IMR-90 (cell line): ENCODE measurements around the gene EXOC6B. TPM values are rescaled to one million over a fixed set of nuclear protein-coding genes. Genes with fewer than 3 reads are reported as not detected.

Experiments
- ATAC-seq: fragments of 200-7000 bp; cut with Tn5 transposase; 2 replicates; pipeline ENCODE4 v1.9.1; 2020; ENCODE audit warnings: low read depth, mild to moderate bottlenecking, moderate library complexity
- BruUV-seq: library from RNA; stranded (reverse); fragments of 400-500 nt; replicated peaks from 2 replicates; lab custom pipeline; 2021; lab: Mats Ljungman, UMichigan
- CTCF ChIA-PET: fragments of 300-600 bp; formaldehyde crosslinking; extraction: SDS; loops from one replicate; lab custom pipeline; 2021; ENCODE audit warnings: antibody characterized with exemption; lab: Yijun Ruan, JAX
- POLR2A ChIA-PET: fragments of 300-600 bp; sonication (Branson Sonifier 250); formaldehyde crosslinking; loops from one replicate; lab custom pipeline; 2022; ENCODE audit warnings: antibody characterized with exemption; ENCODE audit not compliant: unreplicated experiment; lab: Charles Lee
- DNase-seq: peaks from one replicate; pipeline ENCODE4 v3.0.0; 2013
- H2AFZ ChIP-seq: replicated peaks from 2 replicates; pipeline ENCODE3; 2013; ENCODE audit warnings: low read length, mild to moderate bottlenecking; ENCODE audit not compliant: poor library complexity
- H2AK5ac ChIP-seq: 2 replicates; pipeline ENCODE4 v1.6.1; 2013; ENCODE audit warnings: low read depth, low read length, inconsistent platforms
- H2AK9ac ChIP-seq: replicated peaks from 2 replicates; pipeline ENCODE3; 2013; ENCODE audit warnings: mild to moderate bottlenecking, low read depth, low read length, moderate library complexity; ENCODE audit not compliant: poor library complexity
- H2BK120ac ChIP-seq: 2 replicates; pipeline ENCODE4 v1.6.1; 2013; ENCODE audit warnings: low read depth, low read length, inconsistent platforms
- H2BK15ac ChIP-seq: 3 replicates; pipeline ENCODE4 v1.6.1; 2013; ENCODE audit warnings: low read depth, low read length, inconsistent platforms
- H2BK20ac ChIP-seq: 2 replicates; pipeline ENCODE4 v1.6.1; 2013; ENCODE audit warnings: low read depth, mild to moderate bottlenecking, inconsistent platforms, low read length, moderate library complexity
- H2BK5ac ChIP-seq: 2 replicates; pipeline ENCODE4 v1.6.1; 2013; ENCODE audit warnings: mild to moderate bottlenecking, low read depth, low read length, inconsistent platforms; ENCODE audit not compliant: poor library complexity, severe bottlenecking
- H3K14ac ChIP-seq: replicated peaks from 2 replicates; pipeline ENCODE4 v1.6.1; 2013; ENCODE audit warnings: low read depth, low read length, inconsistent platforms
- H3K18ac ChIP-seq: 2 replicates; pipeline ENCODE4 v1.6.1; 2013; ENCODE audit warnings: low read depth, low read length, control low read depth
- H3K23ac ChIP-seq: 2 replicates; pipeline ENCODE4 v1.6.1; 2013; ENCODE audit warnings: low read depth, low read length, inconsistent platforms
- H3K27ac ChIP-seq: 2 replicates; pipeline ENCODE4 v1.5.1; 2013; ENCODE audit warnings: mild to moderate bottlenecking, control low read depth, low read length; ENCODE audit not compliant: insufficient read depth
- H3K27me3 ChIP-seq: 2 replicates; pipeline ENCODE4 v1.6.1; 2013; ENCODE audit warnings: low read length; ENCODE audit not compliant: control insufficient read depth, insufficient read depth
- H3K36me3 ChIP-seq: 2 replicates; pipeline ENCODE4 v1.6.1; 2013; ENCODE audit warnings: low read length, mixed read lengths; ENCODE audit not compliant: control insufficient read depth, insufficient read depth
- H3K4ac ChIP-seq: 2 replicates; pipeline ENCODE4 v1.6.1; 2013; ENCODE audit warnings: low read depth, low read length, inconsistent platforms
- H3K4me1 ChIP-seq: 2 replicates; pipeline ENCODE4 v1.6.1; 2013; ENCODE audit warnings: low read length, mixed read lengths; ENCODE audit not compliant: control insufficient read depth, insufficient read depth
- H3K4me2 ChIP-seq: 2 replicates; pipeline ENCODE4 v1.6.1; 2013; ENCODE audit warnings: low read depth, mild to moderate bottlenecking, control low read depth, low read length, moderate library complexity
- H3K4me3 ChIP-seq: 2 replicates; pipeline ENCODE4 v1.5.1; 2013; ENCODE audit warnings: low read depth, mild to moderate bottlenecking, control low read depth, low read length, moderate library complexity; ENCODE audit not compliant: insufficient read depth
- H3K56ac ChIP-seq: 2 replicates; pipeline ENCODE4 v1.6.1; 2013; ENCODE audit warnings: low read length, inconsistent platforms; ENCODE audit not compliant: insufficient read depth; ENCODE audit errors: extremely low read depth
- H3K79me1 ChIP-seq, 2 experiments: 2 replicates each; pipeline ENCODE4 v1.6.1; 2013; ENCODE audit warnings: low read length in 2 of 2, inconsistent platforms in 1 of 2, low read depth in 1 of 2
- H3K9ac ChIP-seq: 2 replicates; pipeline ENCODE4 v1.6.1; 2013; ENCODE audit warnings: low read depth, low read length, control low read depth
- H3K9me1 ChIP-seq: 2 replicates; pipeline ENCODE4 v1.6.1; 2013; ENCODE audit warnings: low read length, inconsistent platforms; ENCODE audit not compliant: insufficient read depth
- H3K9me3 ChIP-seq: 2 replicates; pipeline ENCODE4 v1.6.1; 2013; ENCODE audit warnings: low read length; ENCODE audit not compliant: control insufficient read depth, insufficient read depth
- H4K20me1 ChIP-seq: 2 replicates; pipeline ENCODE4 v1.6.1; 2013; ENCODE audit warnings: low read length, inconsistent platforms; ENCODE audit not compliant: insufficient read depth
- H4K5ac ChIP-seq: 2 replicates; pipeline ENCODE4 v1.6.1; 2013; ENCODE audit warnings: mild to moderate bottlenecking, low read depth, low read length, control low read depth
- H4K8ac ChIP-seq, 2 experiments: 2 replicates each; pipeline ENCODE4 v1.6.1; 2013; ENCODE audit warnings: low read depth in 2 of 2, low read length in 2 of 2, control low read depth in 1 of 2, inconsistent platforms in 1 of 2
- H4K91ac ChIP-seq: 2 replicates; pipeline ENCODE4 v1.6.1; 2013; ENCODE audit warnings: low read depth, low read length, inconsistent platforms; ENCODE audit not compliant: insufficient read depth
- BHLHE40 ChIP-seq: fragments of 150-350 bp; IDR thresholded peaks from 2 replicates; pipeline ENCODE4 v1.6.1; 2016; ENCODE audit warnings: mild to moderate bottlenecking, low read depth, low read length
- CEBPB ChIP-seq: IDR thresholded peaks from 2 replicates; pipeline ENCODE4 v1.6.1; 2012; ENCODE audit warnings: low read depth, low read length, improper control_type of control experiment
- CHD1 ChIP-seq: IDR thresholded peaks from 2 replicates; pipeline ENCODE4 v1.6.1; 2012; ENCODE audit warnings: low read depth, low read length, improper control_type of control experiment
- CTCF ChIP-seq: conservative IDR thresholded peaks from 2 replicates; pipeline ENCODE4 v1.5.1; 2012; ENCODE audit warnings: mild to moderate bottlenecking, low read depth, low read length, improper control_type of control experiment
- FOS ChIP-seq: fragments of 150-350 bp; IDR thresholded peaks from 2 replicates; pipeline ENCODE4 v1.6.1; 2016; ENCODE audit warnings: low read depth, low read length
- MAFK ChIP-seq: IDR thresholded peaks from 2 replicates; pipeline ENCODE4 v1.6.1; 2012; ENCODE audit warnings: low read depth, low read length, improper control_type of control experiment
- MAZ ChIP-seq: IDR thresholded peaks from 2 replicates; pipeline ENCODE4 v1.6.1; 2012; ENCODE audit warnings: low read depth, mild to moderate bottlenecking, low read length, improper control_type of control experiment, moderate library complexity, borderline replicate concordance
- MXI1 ChIP-seq: IDR thresholded peaks from 2 replicates; pipeline ENCODE4 v1.6.1; 2012; ENCODE audit warnings: low read depth, mild to moderate bottlenecking, low read length, moderate library complexity, borderline replicate concordance
- NFE2L2 ChIP-seq: fragments of 150-350 bp; IDR thresholded peaks from 2 replicates; pipeline ENCODE4 v1.6.1; 2016; ENCODE audit warnings: low read depth, mild to moderate bottlenecking, low read length
- POLR2A ChIP-seq: IDR thresholded peaks from 2 replicates; pipeline ENCODE4 v1.6.1; 2012; ENCODE audit warnings: mild to moderate bottlenecking, low read depth, low read length
- RCOR1 ChIP-seq: IDR thresholded peaks from 2 replicates; pipeline ENCODE4 v1.6.1; 2012; ENCODE audit warnings: mild to moderate bottlenecking, low read length, improper control_type of control experiment; ENCODE audit not compliant: insufficient replicate concordance
- RFX5 ChIP-seq: IDR thresholded peaks from 2 replicates; pipeline ENCODE4 v1.8.0; 2012; ENCODE audit warnings: low read depth, mild to moderate bottlenecking, low read length, moderate library complexity
- SMC3 ChIP-seq: fragments of 150-350 bp; IDR thresholded peaks from 2 replicates; pipeline ENCODE4 v1.6.1; 2016; ENCODE audit warnings: low read depth, mild to moderate bottlenecking, antibody characterized with exemption, low read length, moderate library complexity
- WGBS, 2 experiments: methylation state at CpG; one replicate each; pipeline versions ENCODE4 v1.1.5 to v1.1.7; 2013; ENCODE audit warnings: missing lambda C conversion rate in 2 of 2; ENCODE audit not compliant: insufficient read length in 1 of 2; ENCODE audit errors: extremely low coverage in 2 of 2; 5-methylcytosine and 5-hydroxymethylcytosine counted together
- dilution Hi-C: fragments of 300-500 bp; cut with HindIII; formaldehyde crosslinking; loops from one replicate; pipeline ENCODE4 v1.14.3; 2018; ENCODE audit warnings: low sequenced_read_pairs; ENCODE audit not compliant: unreplicated experiment
- in situ Hi-C: fragments of 300-500 bp; cut with MboI; formaldehyde crosslinking; loops from 3 replicates; pipeline ENCODE4 v1.14.3; 2019; ENCODE audit warnings: low sequenced_read_pairs, inconsistent platforms, mixed read lengths
- intact Hi-C: fragments of 100-400 bp; cut with micrococcal nuclease; formaldehyde crosslinking; loops from 2 replicates; pipeline ENCODE4 v1.10.0; 2022
- polyA plus RNA-seq, 3 experiments: library from polyadenylated mRNA; depleted of rRNA; stranded (reverse); fragments of >200 nt; gene quantifications; 2 replicates each; pipeline ENCODE4 v1.2.3, GENCODE V29; 2012; ENCODE audit warnings: low replicate concordance in 1 of 3
- total RNA-seq: library from RNA; depleted of rRNA; stranded (reverse); fragments of >200 nt; gene quantifications from 2 replicates; pipeline ENCODE4 v1.2.3, GENCODE V29; 2012
- TF ChIP-seq, protein P1 (sequence below): fragments of 150-350 bp; IDR thresholded peaks from 2 replicates; pipeline ENCODE4 v1.6.1; 2017; ENCODE audit warnings: mild to moderate bottlenecking, antibody characterized with exemption, low read length, low read depth
- TF ChIP-seq, protein P2 (sequence below): fragments of 150-350 bp; IDR thresholded peaks from 2 replicates; pipeline ENCODE4 v1.6.1; 2016; ENCODE audit warnings: low read depth, mild to moderate bottlenecking, low read length, moderate library complexity, borderline replicate concordance

Gene EXOC6B
- total and polyA plus RNA-seq, 2 of the 4 experiments (the other 2 are of a cell fraction) = 10.2 to 29.4 TPM

DNA sequence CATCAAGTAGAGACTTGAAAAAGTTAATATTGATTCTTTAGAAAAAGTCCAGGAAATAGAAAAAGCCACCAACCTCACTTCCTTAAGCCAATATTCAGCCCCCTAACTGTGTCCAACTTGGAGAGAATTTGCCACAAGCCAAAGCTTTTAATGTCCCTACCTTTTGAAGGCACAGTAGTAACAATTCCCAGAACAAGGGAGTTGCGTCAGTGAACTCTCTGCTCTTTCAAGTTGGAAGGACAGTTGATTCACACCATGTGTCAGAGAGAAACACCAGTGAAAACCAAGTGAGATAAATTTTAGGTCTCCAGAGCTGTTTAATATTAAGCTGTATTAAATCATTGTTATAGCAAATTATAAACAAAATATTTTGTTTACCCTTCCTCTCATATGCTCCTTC, 66.1 kb downstream of the EXOC6B start:
- Histone ChIP-seq H3K4me2 (no peak overlapping the region), H3K4ac (no peak overlapping the region), H2AK5ac (no peak overlapping the region), H3K27me3 (no peaks in the 10 kb centered on the region), H4K20me1 (no peaks in the 10 kb centered on the region), H3K56ac (no peak overlapping the region), H4K8ac (no peak overlapping the region), H4K5ac (no peak overlapping the region), H3K9me3 (peaks cover 8% of the 10 kb centered on the region), H3K9me1 (no peaks in the 10 kb centered on the region), H3K18ac (no peak overlapping the region), H2BK5ac (no peak overlapping the region), H3K4me3 (no peak overlapping the region), H3K27ac (no peak overlapping the region), H2BK120ac (no peak overlapping the region), H3K9ac (no peak overlapping the region), H2AFZ (no peak overlapping the region), H2AK9ac (no peak overlapping the region), H2BK20ac (no peak overlapping the region), H2BK15ac (no peak overlapping the region), H3K36me3 (peaks cover 3% of the 10 kb centered on the region; the same call in 1 of the 2 replicates), H3K23ac (no peak overlapping the region), H4K91ac (no peak overlapping the region), H3K4me1 (peaks cover 4% of the 10 kb centered on the region), H3K79me1 (no peaks in the 10 kb centered on the region), H3K14ac (no peak overlapping the region)
- ChIA-PET POLR2A (no interaction called here), CTCF (interaction anchor here (0.5 to 0.7 kb wide), 2 partner anchors 100 to 836 kb away, joined by 3 to 4 read pairs; no protein-coding TSS in a partner anchor)
- no peak for DNase-seq
- ATAC-seq = no peak
- BruUV-seq = no TSS peak
- in situ Hi-C loops (no loop called here), intact Hi-C loops (no loop called here), dilution Hi-C loops (no loop called here)
- WGBS, 2 experiments = no CpG with 5 or more reads among the region's 1 CpG
- no peak for TF ChIP-seq RCOR1
- TF ChIP-seq CTCF = no peak
- TF ChIP-seq BHLHE40 = no peak
- TF ChIP-seq, protein P1, sequence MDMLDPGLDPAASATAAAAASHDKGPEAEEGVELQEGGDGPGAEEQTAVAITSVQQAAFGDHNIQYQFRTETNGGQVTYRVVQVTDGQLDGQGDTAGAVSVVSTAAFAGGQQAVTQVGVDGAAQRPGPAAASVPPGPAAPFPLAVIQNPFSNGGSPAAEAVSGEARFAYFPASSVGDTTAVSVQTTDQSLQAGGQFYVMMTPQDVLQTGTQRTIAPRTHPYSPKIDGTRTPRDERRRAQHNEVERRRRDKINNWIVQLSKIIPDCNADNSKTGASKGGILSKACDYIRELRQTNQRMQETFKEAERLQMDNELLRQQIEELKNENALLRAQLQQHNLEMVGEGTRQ = no peak
- TF ChIP-seq MXI1 = no peak
- TF ChIP-seq, protein P2, sequence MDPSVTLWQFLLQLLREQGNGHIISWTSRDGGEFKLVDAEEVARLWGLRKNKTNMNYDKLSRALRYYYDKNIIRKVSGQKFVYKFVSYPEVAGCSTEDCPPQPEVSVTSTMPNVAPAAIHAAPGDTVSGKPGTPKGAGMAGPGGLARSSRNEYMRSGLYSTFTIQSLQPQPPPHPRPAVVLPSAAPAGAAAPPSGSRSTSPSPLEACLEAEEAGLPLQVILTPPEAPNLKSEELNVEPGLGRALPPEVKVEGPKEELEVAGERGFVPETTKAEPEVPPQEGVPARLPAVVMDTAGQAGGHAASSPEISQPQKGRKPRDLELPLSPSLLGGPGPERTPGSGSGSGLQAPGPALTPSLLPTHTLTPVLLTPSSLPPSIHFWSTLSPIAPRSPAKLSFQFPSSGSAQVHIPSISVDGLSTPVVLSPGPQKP = no peak
- no peak for TF ChIP-seq MAZ
- no peak for TF ChIP-seq MAFK
- TF ChIP-seq CHD1 = no peak
- no peak for TF ChIP-seq CEBPB
- no peak for TF ChIP-seq NFE2L2
- TF ChIP-seq FOS = no peak
- TF ChIP-seq POLR2A = no peak
- no peak for TF ChIP-seq SMC3
- TF ChIP-seq RFX5 = no peak
